ENCODE measurements around the gene FLCN.

- TF ChIP-seq CTCF (IDR thresholded peaks at IDR 0.05; ENCODE audit: low read length) = no peak
- TF ChIP-seq EZH2 (IDR thresholded peaks at IDR 0.05; ENCODE audit: borderline replicate concordance, low read length) = no peak
Observed at GRCh38 chr17:17166446-17166845, 70.5 kb downstream of the FLCN start.

Measured in OCI-LY1 (cell line).